Ascending aorta (tissue), 2 donors: ENCODE data around the gene GTF3C4. TPM values are rescaled to one million over a fixed set of nuclear protein-coding genes. Genes with fewer than 3 reads are reported as not detected.
A peak's percentile ranks its signal among the peaks of the same experiment; 100 is the strongest.

Experiments
- DNase-seq, 2 donors: peaks; one replicate each; pipeline ENCODE4 v3.0.0-alpha.2; 2019; ENCODE audit warnings: low spot score in 2 of 2
- H3K27ac ChIP-seq, 2 donors: fragments of 200-600 bp; sonication (generic); one replicate each; pipeline ENCODE4 v1.5.1; 2016 to 2017; ENCODE audit warnings: mild to moderate bottlenecking in 1 of 2
- H3K27me3 ChIP-seq: fragments of 200-600 bp; sonication (generic); one replicate; pipeline ENCODE4 v1.5.1; 2017
- H3K36me3 ChIP-seq, 2 donors: fragments of 200-600 bp; sonication (generic); one replicate each; pipeline ENCODE4 v1.5.1; 2016
- H3K4me1 ChIP-seq, 2 donors: fragments of 200-600 bp; sonication (generic); one replicate each; pipeline ENCODE4 v1.5.1; 2016 to 2017; ENCODE audit warnings: mild to moderate bottlenecking in 1 of 2
- H3K4me3 ChIP-seq, 2 donors: fragments of 200-600 bp; sonication (generic); one replicate each; pipeline ENCODE4 v1.5.1; 2016 to 2017; ENCODE audit warnings: mild to moderate bottlenecking in 1 of 2
- H3K9me3 ChIP-seq, 2 donors: fragments of 200-600 bp; sonication (generic); one replicate each; pipeline ENCODE4 v1.5.1; 2016
- intact Hi-C: fragments of 100-400 bp; cut with DNase I; formaldehyde crosslinking; loops from one replicate; pipeline ENCODE4 v1.15.1; 2023
- total RNA-seq: library from RNA; depleted of rRNA; stranded (reverse); fragments of >200 nt; gene quantifications from one replicate; pipeline ENCODE4 v1.1.0, GENCODE V29; 2016
- TF ChIP-seq, protein P1 (sequence below), 3 experiments: fragments of 200-600 bp in 2 of 3; fragments of 450-650 bp in 1 of 3; sonication (generic) in 2 of 3; IDR thresholded peaks; one replicate each; pipeline ENCODE4 v1.5.1; 2016 to 2019; ENCODE audit warnings: antibody characterized with exemption in 3 of 3, mild to moderate bottlenecking in 1 of 3, moderate library complexity in 1 of 3

The GTF3C4 gene, protein sequence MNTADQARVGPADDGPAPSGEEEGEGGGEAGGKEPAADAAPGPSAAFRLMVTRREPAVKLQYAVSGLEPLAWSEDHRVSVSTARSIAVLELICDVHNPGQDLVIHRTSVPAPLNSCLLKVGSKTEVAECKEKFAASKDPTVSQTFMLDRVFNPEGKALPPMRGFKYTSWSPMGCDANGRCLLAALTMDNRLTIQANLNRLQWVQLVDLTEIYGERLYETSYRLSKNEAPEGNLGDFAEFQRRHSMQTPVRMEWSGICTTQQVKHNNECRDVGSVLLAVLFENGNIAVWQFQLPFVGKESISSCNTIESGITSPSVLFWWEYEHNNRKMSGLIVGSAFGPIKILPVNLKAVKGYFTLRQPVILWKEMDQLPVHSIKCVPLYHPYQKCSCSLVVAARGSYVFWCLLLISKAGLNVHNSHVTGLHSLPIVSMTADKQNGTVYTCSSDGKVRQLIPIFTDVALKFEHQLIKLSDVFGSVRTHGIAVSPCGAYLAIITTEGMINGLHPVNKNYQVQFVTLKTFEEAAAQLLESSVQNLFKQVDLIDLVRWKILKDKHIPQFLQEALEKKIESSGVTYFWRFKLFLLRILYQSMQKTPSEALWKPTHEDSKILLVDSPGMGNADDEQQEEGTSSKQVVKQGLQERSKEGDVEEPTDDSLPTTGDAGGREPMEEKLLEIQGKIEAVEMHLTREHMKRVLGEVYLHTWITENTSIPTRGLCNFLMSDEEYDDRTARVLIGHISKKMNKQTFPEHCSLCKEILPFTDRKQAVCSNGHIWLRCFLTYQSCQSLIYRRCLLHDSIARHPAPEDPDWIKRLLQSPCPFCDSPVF
- total RNA-seq: 9.8 TPM

DNA sequence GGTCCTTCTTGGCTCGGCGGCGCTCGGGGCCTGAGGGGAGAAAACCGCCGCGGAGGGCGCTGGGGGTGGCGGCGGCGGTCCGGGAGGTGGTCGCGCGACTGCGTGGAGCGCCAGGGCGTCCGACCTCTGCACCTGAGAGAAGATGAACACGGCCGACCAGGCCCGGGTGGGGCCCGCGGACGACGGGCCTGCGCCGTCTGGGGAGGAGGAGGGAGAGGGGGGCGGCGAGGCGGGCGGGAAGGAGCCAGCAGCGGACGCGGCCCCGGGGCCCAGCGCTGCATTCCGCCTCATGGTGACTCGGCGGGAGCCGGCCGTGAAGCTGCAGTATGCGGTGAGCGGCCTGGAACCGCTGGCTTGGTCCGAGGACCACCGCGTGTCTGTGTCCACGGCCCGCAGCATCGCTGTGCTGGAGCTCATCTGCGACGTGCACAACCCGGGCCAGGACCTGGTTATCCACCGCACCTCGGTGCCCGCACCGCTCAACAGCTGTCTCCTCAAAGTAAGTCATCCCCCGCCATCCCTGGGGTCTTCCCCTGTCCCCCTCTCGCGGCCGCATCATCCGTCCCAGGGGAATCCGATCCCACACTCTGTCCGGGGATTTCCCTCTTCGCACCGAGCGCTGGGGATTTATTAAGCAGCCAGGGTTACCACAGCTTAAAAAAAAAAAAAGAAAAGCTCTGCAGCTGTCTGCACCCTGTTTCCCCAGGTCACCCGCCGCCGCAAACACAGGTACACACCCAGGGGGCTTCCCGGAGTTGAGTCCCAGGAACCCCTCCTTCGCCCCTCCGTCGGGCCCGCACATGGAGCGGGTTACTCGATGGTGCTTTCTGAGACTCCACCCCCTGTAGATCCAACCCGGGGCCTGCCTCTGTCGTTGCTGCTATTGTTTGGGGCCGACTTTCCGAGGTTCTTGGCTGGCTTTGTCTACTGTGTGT, at the start of gene GTF3C4:
Gene GTF3C4, plus strand, starts transcription at position 8 of the 935 bp plus-strand sequence. Its CDS starts 135 bp downstream, at position 143.
- peak within 1 kb of the TSS; percentile 83 to 100 for H3K4me3 ChIP-seq
- intact Hi-C loops: loop anchor here (1.0 to 10.0 kb wide), 3 partner anchors 208 to 596 kb away; partner anchors contain the start of genes AK8, MED27, SPACA9 and TSC1
- peaks cover 0 to 25% of the 10 kb centered on the region in 2 donors for H3K4me1 ChIP-seq
- H3K27me3 ChIP-seq: no peaks in the 10 kb centered on the region
- peak within 1 kb of the TSS; percentile 93 to 99 for H3K27ac ChIP-seq
- no peaks in the 10 kb centered on the region for H3K36me3 ChIP-seq
- peak in 1 of 2 donors; percentile 66 for DNase-seq
- TF ChIP-seq, protein P1, sequence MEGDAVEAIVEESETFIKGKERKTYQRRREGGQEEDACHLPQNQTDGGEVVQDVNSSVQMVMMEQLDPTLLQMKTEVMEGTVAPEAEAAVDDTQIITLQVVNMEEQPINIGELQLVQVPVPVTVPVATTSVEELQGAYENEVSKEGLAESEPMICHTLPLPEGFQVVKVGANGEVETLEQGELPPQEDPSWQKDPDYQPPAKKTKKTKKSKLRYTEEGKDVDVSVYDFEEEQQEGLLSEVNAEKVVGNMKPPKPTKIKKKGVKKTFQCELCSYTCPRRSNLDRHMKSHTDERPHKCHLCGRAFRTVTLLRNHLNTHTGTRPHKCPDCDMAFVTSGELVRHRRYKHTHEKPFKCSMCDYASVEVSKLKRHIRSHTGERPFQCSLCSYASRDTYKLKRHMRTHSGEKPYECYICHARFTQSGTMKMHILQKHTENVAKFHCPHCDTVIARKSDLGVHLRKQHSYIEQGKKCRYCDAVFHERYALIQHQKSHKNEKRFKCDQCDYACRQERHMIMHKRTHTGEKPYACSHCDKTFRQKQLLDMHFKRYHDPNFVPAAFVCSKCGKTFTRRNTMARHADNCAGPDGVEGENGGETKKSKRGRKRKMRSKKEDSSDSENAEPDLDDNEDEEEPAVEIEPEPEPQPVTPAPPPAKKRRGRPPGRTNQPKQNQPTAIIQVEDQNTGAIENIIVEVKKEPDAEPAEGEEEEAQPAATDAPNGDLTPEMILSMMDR (IDR thresholded peaks at IDR 0.05): no peak
- H3K9me3 ChIP-seq: no peaks in the 10 kb centered on the region

DNA sequence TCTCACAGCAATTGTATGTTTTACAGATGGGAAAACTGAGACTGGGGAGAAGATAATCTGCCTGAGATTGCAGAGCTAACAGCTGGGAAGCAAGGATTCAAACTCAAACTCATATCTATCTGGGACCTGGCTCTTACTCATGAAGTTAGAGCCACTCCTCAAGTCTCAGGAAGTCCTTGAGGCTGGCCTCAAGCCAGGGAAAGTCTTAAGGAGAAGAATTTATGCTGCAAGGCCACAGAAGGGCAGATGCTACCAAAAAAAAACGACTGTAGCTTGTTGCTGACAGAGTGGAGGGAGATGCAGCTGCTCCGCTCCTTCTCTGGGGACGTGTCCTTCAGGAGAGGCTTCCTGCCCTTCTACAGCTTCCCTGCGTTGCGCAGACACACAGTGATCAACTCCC, 48.1 kb upstream of the GTF3C4 start:
- Histone ChIP-seq H3K9me3 (no peaks in the 10 kb centered on the region), H3K4me1 (no peaks in the 10 kb centered on the region), H3K27me3 (no peaks in the 10 kb centered on the region), H3K27ac (no peak overlapping the region), H3K36me3 (peaks cover 30 to 59% of the 10 kb centered on the region in 2 donors), H3K4me3 (no peak overlapping the region)
- intact Hi-C loops: no loop called here
- no peak for DNase-seq
- TF ChIP-seq, protein P1 (IDR thresholded peaks at IDR 0.05): no peak

DNA sequence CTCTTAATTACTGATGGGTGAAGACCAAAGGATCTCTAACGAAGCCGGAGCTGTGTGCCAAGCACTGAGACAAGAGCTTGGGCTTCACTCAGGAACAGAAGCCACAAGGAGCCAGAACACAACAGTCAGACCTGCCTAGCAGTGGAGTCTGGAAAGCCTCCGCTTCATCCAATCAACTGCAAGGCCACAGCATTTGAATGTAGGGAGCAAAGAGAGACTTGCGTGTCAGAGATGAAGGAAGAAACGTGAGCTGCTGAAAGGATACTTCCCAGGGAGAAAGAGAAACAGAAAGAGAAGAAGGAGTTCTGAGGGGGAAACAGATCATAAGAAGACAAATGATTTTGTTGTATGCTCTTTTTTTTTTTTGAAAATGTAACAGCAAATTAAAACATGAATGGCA, 44.0 kb upstream of the GTF3C4 start:
- no peak for DNase-seq
- Histone ChIP-seq H3K9me3 (no peaks in the 10 kb centered on the region), H3K27me3 (no peaks in the 10 kb centered on the region), H3K4me1 (no peaks in the 10 kb centered on the region), H3K36me3 (peaks cover 50 to 70% of the 10 kb centered on the region in 2 donors), H3K4me3 (no peak overlapping the region), H3K27ac (no peak overlapping the region)
- TF ChIP-seq, protein P1 (IDR thresholded peaks at IDR 0.05): no peak
- intact Hi-C loops: no loop called here

DNA sequence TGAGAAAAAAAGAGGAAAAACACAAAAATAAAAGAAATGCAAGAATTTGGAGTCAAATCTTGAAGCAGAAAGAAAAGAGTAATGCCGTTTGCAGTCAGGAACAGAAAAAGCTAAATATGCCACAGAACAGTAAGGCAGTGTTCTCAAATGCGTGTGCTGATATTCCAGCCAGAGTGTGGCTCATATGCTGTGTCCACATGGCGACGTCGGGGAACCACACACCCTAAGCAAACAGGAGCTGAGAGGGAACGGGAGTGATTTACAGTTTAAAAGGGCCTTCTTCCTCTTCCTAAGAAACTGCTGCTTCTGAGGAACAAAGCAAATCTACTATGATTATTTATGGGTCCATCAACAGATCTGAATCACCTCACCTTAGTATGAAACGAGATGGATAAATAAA, 43.2 kb upstream of the GTF3C4 start:
- TF ChIP-seq, protein P1 (IDR thresholded peaks at IDR 0.05): no peak
- Histone ChIP-seq H3K4me3 (no peak overlapping the region), H3K27ac (no peak overlapping the region), H3K9me3 (no peaks in the 10 kb centered on the region), H3K27me3 (no peaks in the 10 kb centered on the region), H3K36me3 (peaks cover 53 to 68% of the 10 kb centered on the region in 2 donors), H3K4me1 (no peaks in the 10 kb centered on the region)
- DNase-seq: no peak
- intact Hi-C loops: no loop called here

DNA sequence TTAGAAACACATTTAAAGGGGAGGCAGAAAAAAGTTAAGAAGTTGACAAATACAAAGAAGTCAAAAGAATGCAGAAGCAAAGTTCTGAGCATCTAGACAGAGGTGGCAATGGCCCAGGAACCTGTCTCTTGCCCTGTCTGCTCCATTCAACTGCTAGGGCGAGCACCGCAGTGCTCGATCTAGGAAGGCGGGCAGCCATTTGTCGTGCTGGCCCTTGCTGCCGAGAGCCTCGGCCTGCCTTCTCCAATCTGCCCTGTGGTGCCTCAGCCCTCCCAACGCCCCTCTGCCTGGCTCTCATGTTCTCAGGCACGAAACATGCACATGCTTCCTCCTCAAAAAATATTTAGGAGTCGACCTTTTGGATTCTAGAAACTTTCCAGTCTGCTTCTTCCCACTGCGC, 42.7 kb upstream of the GTF3C4 start:
- DNase-seq: no peak
- Histone ChIP-seq H3K27ac (no peak overlapping the region), H3K9me3 (no peaks in the 10 kb centered on the region), H3K27me3 (no peaks in the 10 kb centered on the region), H3K36me3 (peaks cover 49 to 64% of the 10 kb centered on the region in 2 donors), H3K4me3 (no peak overlapping the region), H3K4me1 (no peaks in the 10 kb centered on the region)
- intact Hi-C loops: no loop called here
- TF ChIP-seq, protein P1 (IDR thresholded peaks at IDR 0.05): no peak
